OCI-LY3 (cell line): ENCODE measurements around the gene SPPL3.

Experiments
- H2AFZ ChIP-seq: fragments of 200-600, 300-600 bp; shearing (Covaris generic); 2 replicates; pipeline ENCODE4 v1.6.0; 2014; ENCODE audit warnings: antibody characterized with exemption, low read depth, low read length
- H3K27ac ChIP-seq: fragments of 200-600, 300-600 bp; sonication (generic); 2 replicates; pipeline ENCODE4 v1.5.1; 2014; ENCODE audit warnings: mild to moderate bottlenecking, low read length, moderate library complexity, mixed read lengths
- H3K27me3 ChIP-seq: fragments of 200-600, 300-600 bp; sonication (generic); 2 replicates; pipeline ENCODE4 v1.6.1; 2014; ENCODE audit warnings: low read depth, low read length, mixed read lengths
- H3K36me3 ChIP-seq: fragments of 200-600, 300-600 bp; sonication (generic); replicated peaks from 2 replicates; pipeline ENCODE3; 2014; ENCODE audit warnings: low read depth, low read length, mixed read lengths
- H3K4me1 ChIP-seq: fragments of 300-600, 200-600 bp; sonication (generic); 2 replicates; pipeline ENCODE4 v1.6.1; 2014; ENCODE audit warnings: low read length, mixed read lengths
- H3K4me2 ChIP-seq: fragments of 200-600, 300-600 bp; sonication (generic); 2 replicates; pipeline ENCODE4 v1.6.1; 2014; ENCODE audit warnings: low read length, mixed read lengths
- H3K4me3 ChIP-seq: fragments of 300-600, 200-600 bp; sonication (generic); 2 replicates; pipeline ENCODE4 v1.5.1; 2014; ENCODE audit warnings: antibody characterized with exemption, mild to moderate bottlenecking, low read length, moderate library complexity
- H3K79me2 ChIP-seq: fragments of 300-600, 200-600 bp; shearing (Covaris generic); 2 replicates; pipeline ENCODE4 v1.6.1; 2014; ENCODE audit warnings: mild to moderate bottlenecking, low read length, mixed read lengths
- H3K9ac ChIP-seq: fragments of 300-600, 200-600 bp; shearing (Covaris generic); 2 replicates; pipeline ENCODE4 v1.6.0; 2014; ENCODE audit warnings: mild to moderate bottlenecking, low read length, moderate library complexity
- H3K9me3 ChIP-seq: fragments of 200-600, 300-600 bp; shearing (Covaris generic); 2 replicates; pipeline ENCODE4 v1.6.1; 2014; ENCODE audit warnings: low read length, mixed read lengths; ENCODE audit not compliant: insufficient read depth
- H4K20me1 ChIP-seq: fragments of 200-600, 300-600 bp; sonication (generic); 2 replicates; pipeline ENCODE4 v1.6.1; 2016; ENCODE audit warnings: low read length, mixed read lengths; ENCODE audit not compliant: insufficient read depth
- CTCF ChIP-seq: fragments of 200-600, 300-600 bp; sonication (generic); IDR thresholded peaks from 2 replicates; pipeline ENCODE4 v1.5.1; 2014; ENCODE audit warnings: antibody characterized with exemption, low read length, low read depth
- EZH2phosphoT487 ChIP-seq: fragments of 200-600 bp; shearing (Covaris generic); IDR thresholded peaks from 2 replicates; pipeline ENCODE4 v1.6.1; 2018; ENCODE audit warnings: antibody characterized with exemption, mixed run types, low read depth

SPPL3 gene

GRCh38 chr12:120754792-120755191 is 149.4 kb downstream of the SPPL3 start:
- no peak overlapping the region for H3K4me3 ChIP-seq

GRCh38 chr12:120751389-120751788 is 152.8 kb downstream of the SPPL3 start:
- Histone ChIP-seq H2AFZ (no peak overlapping the region), H3K79me2 (no peaks in the 10 kb centered on the region), H3K27ac (no peak overlapping the region), H3K36me3 (peaks cover 4% of the 10 kb centered on the region), H3K9me3 (peaks cover 7% of the 10 kb centered on the region; the same call in 1 of the 2 replicates), H3K27me3 (no peaks in the 10 kb centered on the region), H3K4me1 (peaks cover 8% of the 10 kb centered on the region), H3K4me3 (no peak overlapping the region), H4K20me1 (no peaks in the 10 kb centered on the region), H3K4me2 (no peak overlapping the region), H3K9ac (no peak overlapping the region)
- no peak for TF ChIP-seq CTCF
- no peak for TF ChIP-seq EZH2phosphoT487

More at GRCh38 chr12:120754792-120755191, 149.4 kb downstream of the SPPL3 start:
- Histone ChIP-seq H2AFZ (no peak overlapping the region), H3K27me3 (no peaks in the 10 kb centered on the region), H3K4me1 (peaks cover 8% of the 10 kb centered on the region), H3K36me3 (peaks cover 10% of the 10 kb centered on the region), H3K4me2 (no peak overlapping the region), H3K27ac (no peak overlapping the region), H3K9ac (no peak overlapping the region), H3K9me3 (peaks cover 7% of the 10 kb centered on the region; the same call in 1 of the 2 replicates), H4K20me1 (no peaks in the 10 kb centered on the region), H3K79me2 (no peaks in the 10 kb centered on the region)
- TF ChIP-seq CTCF (no peak), EZH2phosphoT487 (no peak)

- H2AFZ ChIP-seq, result no peak overlapping the region
- no peak overlapping the region for H3K4me3 ChIP-seq
- peaks cover 4% of the 10 kb centered on the region for H3K36me3 ChIP-seq
- peaks cover 7% of the 10 kb centered on the region; the same call in 1 of the 2 replicates for H3K9me3 ChIP-seq
- TF ChIP-seq CTCF, result peak; percentile 36
- TF ChIP-seq EZH2phosphoT487, result no peak
- no peaks in the 10 kb centered on the region for H4K20me1 ChIP-seq
- no peaks in the 10 kb centered on the region for H3K79me2 ChIP-seq
- H3K27me3 ChIP-seq, result no peaks in the 10 kb centered on the region
- no peak overlapping the region for H3K27ac ChIP-seq
- H3K4me2 ChIP-seq, result no peak overlapping the region
- peaks cover 8% of the 10 kb centered on the region for H3K4me1 ChIP-seq
- H3K9ac ChIP-seq, result no peak overlapping the region
Observed at GRCh38 chr12:120750806-120751205, 153.4 kb downstream of the SPPL3 start.

GRCh38 chr12:120749256-120749655 is 154.9 kb downstream of the SPPL3 start:
- Histone ChIP-seq H3K4me3 (no peak overlapping the region), H3K4me1 (no peaks in the 10 kb centered on the region), H4K20me1 (no peaks in the 10 kb centered on the region), H3K27me3 (no peaks in the 10 kb centered on the region), H2AFZ (no peak overlapping the region), H3K36me3 (no peaks in the 10 kb centered on the region), H3K9ac (no peak overlapping the region), H3K9me3 (no peaks in the 10 kb centered on the region), H3K79me2 (no peaks in the 10 kb centered on the region), H3K4me2 (no peak overlapping the region), H3K27ac (no peak overlapping the region)
- TF ChIP-seq EZH2phosphoT487 (no peak), CTCF (no peak)
